ENCODE data around the gene ATP13A4.

The ATP13A4 gene

GRCh38 chr3:193451902-193452301 is 102.8 kb downstream of the ATP13A4 start:
- Histone ChIP-seq H3K4me1 (ENCODE audit: insufficient read depth, insufficient read length) (no peaks in the 10 kb centered on the region), H3K27me3 (ENCODE audit: insufficient read depth, insufficient read length) (no peaks in the 10 kb centered on the region), H3K9ac (ENCODE audit: insufficient read length, low read depth) (no peak overlapping the region), H3K36me3 (ENCODE audit: insufficient read depth, insufficient read length, low read length) (no peaks in the 10 kb centered on the region), H3K4me3 (ENCODE audit: insufficient read length, low read depth) (no peak overlapping the region), H3K9me3 (ENCODE audit: insufficient read depth, low read length) (no peaks in the 10 kb centered on the region)
- TF ChIP-seq ZNF274 (IDR thresholded peaks at IDR 0.05; ENCODE audit: low read depth, low read length), result no peak
- no peak for TF ChIP-seq YY1 (IDR thresholded peaks at IDR 0.05; ENCODE audit: insufficient read depth, insufficient read length)
- no peak for TF ChIP-seq SUZ12 (IDR thresholded peaks at IDR 0.05; ENCODE audit: extremely low read depth, insufficient read depth, insufficient read length)
- no peak for DNase-seq (ENCODE audit: low read depth, low spot score)

- Histone ChIP-seq H3K27me3 (ENCODE audit: insufficient read depth, insufficient read length) (no peaks in the 10 kb centered on the region), H3K9ac (ENCODE audit: insufficient read length, low read depth) (no peak overlapping the region), H3K36me3 (ENCODE audit: insufficient read depth, insufficient read length, low read length) (no peaks in the 10 kb centered on the region), H3K4me1 (ENCODE audit: insufficient read depth, insufficient read length) (no peaks in the 10 kb centered on the region), H3K4me3 (ENCODE audit: insufficient read length, low read depth) (no peak overlapping the region), H3K9me3 (ENCODE audit: insufficient read depth, low read length) (no peaks in the 10 kb centered on the region)
- no peak for TF ChIP-seq SUZ12 (IDR thresholded peaks at IDR 0.05; ENCODE audit: extremely low read depth, insufficient read depth, insufficient read length)
- DNase-seq (ENCODE audit: low read depth, low spot score), result no peak
These were observed 107.6 kb downstream of the ATP13A4 start for GRCh38 chr3:193446965-193447602.

- Histone ChIP-seq H3K36me3 (ENCODE audit: insufficient read depth, insufficient read length, low read length) (no peaks in the 10 kb centered on the region), H3K4me3 (ENCODE audit: insufficient read length, low read depth) (no peak overlapping the region), H3K4me1 (ENCODE audit: insufficient read depth, insufficient read length) (no peaks in the 10 kb centered on the region), H3K27me3 (ENCODE audit: insufficient read depth, insufficient read length) (no peaks in the 10 kb centered on the region), H3K9ac (ENCODE audit: insufficient read length, low read depth) (no peak overlapping the region), H3K9me3 (ENCODE audit: insufficient read depth, low read length) (no peaks in the 10 kb centered on the region)
- no peak for DNase-seq (ENCODE audit: low read depth, low spot score)
- no peak for TF ChIP-seq YY1 (IDR thresholded peaks at IDR 0.05; ENCODE audit: insufficient read depth, insufficient read length)
- no peak for TF ChIP-seq ZNF274 (IDR thresholded peaks at IDR 0.05; ENCODE audit: low read depth, low read length)
- no peak for TF ChIP-seq SUZ12 (IDR thresholded peaks at IDR 0.05; ENCODE audit: extremely low read depth, insufficient read depth, insufficient read length)
These were observed 115.3 kb downstream of the ATP13A4 start for GRCh38 chr3:193439423-193439822.

DNA sequence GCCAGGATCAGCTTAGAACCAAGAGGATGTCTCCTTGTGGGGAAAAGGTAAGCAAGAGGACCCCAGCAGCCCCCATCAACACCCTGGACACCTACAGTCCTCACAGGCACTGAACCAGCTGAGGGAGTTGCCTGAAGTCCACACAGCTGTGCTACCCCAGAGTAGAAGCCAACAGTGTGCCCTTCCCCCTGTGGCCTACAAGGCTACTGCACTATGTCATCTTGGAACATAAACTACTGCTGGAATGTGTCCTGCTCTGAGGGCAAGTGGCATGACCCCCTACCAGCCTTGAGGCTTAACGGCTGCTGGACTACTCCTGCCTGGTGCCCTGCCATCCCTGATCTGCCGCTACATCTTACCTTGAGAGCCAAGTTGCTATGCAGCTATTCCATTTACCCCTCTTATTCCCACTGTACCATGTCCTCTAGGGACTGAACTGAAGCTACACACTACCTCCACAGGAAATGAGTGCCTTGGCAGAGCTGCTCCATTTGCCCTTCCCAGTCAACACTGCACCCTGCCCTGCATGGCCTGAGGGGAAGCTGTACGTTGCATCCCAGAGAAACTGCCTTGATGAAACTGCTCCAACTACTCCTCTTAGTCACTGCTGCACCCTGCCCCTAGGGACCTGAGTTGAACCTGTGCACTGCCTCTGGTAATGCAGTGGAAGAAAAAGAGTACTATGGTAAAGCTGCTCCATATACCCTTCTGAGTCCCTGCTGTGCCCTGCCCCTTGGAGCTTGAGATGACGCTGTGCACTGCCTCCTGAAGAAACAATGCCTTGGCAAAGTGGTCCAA is 135.9 kb downstream of the ATP13A4 start:
- Histone ChIP-seq H3K36me3 (ENCODE audit: insufficient read depth, insufficient read length, low read length) (no peaks in the 10 kb centered on the region), H3K9me3 (ENCODE audit: insufficient read depth, low read length) (peaks cover 23% of the 10 kb centered on the region; the same call in 1 of the 2 replicates), H3K4me1 (ENCODE audit: insufficient read depth, insufficient read length) (no peaks in the 10 kb centered on the region), H3K4me3 (ENCODE audit: insufficient read length, low read depth) (no peak overlapping the region), H3K9ac (ENCODE audit: insufficient read length, low read depth) (no peak overlapping the region), H3K27me3 (ENCODE audit: insufficient read depth, insufficient read length) (no peaks in the 10 kb centered on the region)
- no peak for DNase-seq (ENCODE audit: low read depth, low spot score)
- TF ChIP-seq YY1 (IDR thresholded peaks at IDR 0.05; ENCODE audit: insufficient read depth, insufficient read length), result no peak

GRCh38 chr3:193416629-193417028 is 138.1 kb downstream of the ATP13A4 start:
- peaks cover 26% of the 10 kb centered on the region for H3K9me3 ChIP-seq (ENCODE audit: insufficient read depth, low read length)
- no peaks in the 10 kb centered on the region for H3K27me3 ChIP-seq (ENCODE audit: insufficient read depth, insufficient read length)
- H3K4me1 ChIP-seq (ENCODE audit: insufficient read depth, insufficient read length), result no peaks in the 10 kb centered on the region
- H3K4me3 ChIP-seq (ENCODE audit: insufficient read length, low read depth), result no peak overlapping the region
- H3K9ac ChIP-seq (ENCODE audit: insufficient read length, low read depth), result no peak overlapping the region
- no peaks in the 10 kb centered on the region for H3K36me3 ChIP-seq (ENCODE audit: insufficient read depth, insufficient read length, low read length)
- TF ChIP-seq ZNF274 (IDR thresholded peaks at IDR 0.05; ENCODE audit: low read depth, low read length) (no peak), SUZ12 (IDR thresholded peaks at IDR 0.05; ENCODE audit: extremely low read depth, insufficient read depth, insufficient read length) (no peak), YY1 (IDR thresholded peaks at IDR 0.05; ENCODE audit: insufficient read depth, insufficient read length) (no peak)
- DNase-seq (ENCODE audit: low read depth, low spot score), result no peak

- Histone ChIP-seq H3K4me1 (ENCODE audit: insufficient read depth, insufficient read length) (peaks cover 3% of the 10 kb centered on the region), H3K9me3 (ENCODE audit: insufficient read depth, low read length) (no peaks in the 10 kb centered on the region), H3K36me3 (ENCODE audit: insufficient read depth, insufficient read length, low read length) (no peaks in the 10 kb centered on the region), H3K9ac (ENCODE audit: insufficient read length, low read depth) (no peak overlapping the region), H3K4me3 (ENCODE audit: insufficient read length, low read depth) (no peak overlapping the region), H3K27me3 (ENCODE audit: insufficient read depth, insufficient read length) (no peaks in the 10 kb centered on the region)
- no peak for DNase-seq (ENCODE audit: low read depth, low spot score)
- TF ChIP-seq SUZ12 (IDR thresholded peaks at IDR 0.05; ENCODE audit: extremely low read depth, insufficient read depth, insufficient read length) (no peak), YY1 (IDR thresholded peaks at IDR 0.05; ENCODE audit: insufficient read depth, insufficient read length) (no peak), ZNF274 (IDR thresholded peaks at IDR 0.05; ENCODE audit: low read depth, low read length) (no peak)
These were observed 147.0 kb downstream of the ATP13A4 start for GRCh38 chr3:193407688-193408087.

DNA sequence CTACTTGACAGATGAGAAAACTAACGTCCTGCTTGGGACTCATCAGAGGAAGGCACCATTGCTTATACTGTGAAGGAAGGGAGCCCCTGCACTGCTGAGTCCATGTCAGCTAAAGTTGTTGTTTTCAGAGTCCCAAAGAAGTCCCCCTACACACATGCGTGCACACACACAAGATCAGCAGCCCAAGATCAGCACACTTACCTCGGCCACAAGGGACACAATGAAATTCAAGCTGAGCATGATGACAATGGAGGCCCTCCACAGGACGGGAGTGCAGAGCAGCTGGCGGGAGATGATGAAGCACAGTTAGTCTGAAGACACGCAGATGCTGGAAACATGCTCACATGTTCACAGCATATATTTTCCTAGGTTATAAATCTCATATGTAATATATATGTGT is 147.6 kb downstream of the ATP13A4 start:
- DNase-seq (ENCODE audit: low read depth, low spot score), result no peak
- H3K9me3 ChIP-seq (ENCODE audit: insufficient read depth, low read length), result no peaks in the 10 kb centered on the region
- no peak overlapping the region for H3K4me3 ChIP-seq (ENCODE audit: insufficient read length, low read depth)
- no peaks in the 10 kb centered on the region for H3K36me3 ChIP-seq (ENCODE audit: insufficient read depth, insufficient read length, low read length)
- TF ChIP-seq SUZ12 (IDR thresholded peaks at IDR 0.05; ENCODE audit: extremely low read depth, insufficient read depth, insufficient read length), result no peak
- no peak for TF ChIP-seq YY1 (IDR thresholded peaks at IDR 0.05; ENCODE audit: insufficient read depth, insufficient read length)
- no peak for TF ChIP-seq ZNF274 (IDR thresholded peaks at IDR 0.05; ENCODE audit: low read depth, low read length)
- no peaks in the 10 kb centered on the region for H3K27me3 ChIP-seq (ENCODE audit: insufficient read depth, insufficient read length)
- peaks cover 3% of the 10 kb centered on the region for H3K4me1 ChIP-seq (ENCODE audit: insufficient read depth, insufficient read length)
- H3K9ac ChIP-seq (ENCODE audit: insufficient read length, low read depth), result no peak overlapping the region
